WTC11 (cell line): Measurements from ENCODE around the gene PIK3C3. TPM values are rescaled to one million over a fixed set of nuclear protein-coding genes. Genes with fewer than 3 reads are reported as not detected.

Experiments used
- ATAC-seq: fragments of 200-7000 bp; cut with Tn5 transposase; 2 replicates; pipeline ENCODE4 v1.10.0; 2021; ENCODE audit warnings: mild to moderate bottlenecking, moderate library complexity
- CTCF ChIA-PET: fragments of 300-600 bp; sonication (Branson Sonifier 250); formaldehyde crosslinking; loops from one replicate; lab custom pipeline; 2021; ENCODE audit warnings: antibody characterized with exemption; lab: Charles Lee
- POLR2A ChIA-PET: fragments of 350-600 bp; sonication (Branson Sonifier 250); formaldehyde crosslinking; loops from one replicate; lab custom pipeline; 2021; ENCODE audit warnings: antibody characterized with exemption; lab: Charles Lee
- DNase-seq: peaks from one replicate; pipeline ENCODE4 v3.0.0; 2021; ENCODE audit warnings: low spot score
- H3K27ac Mint-ChIP-seq: 2 replicates; pipeline ENCODE4 v1.8.0; 2021; ENCODE audit warnings: mixed read lengths
- H3K27me3 Mint-ChIP-seq: 2 replicates; pipeline ENCODE4 v1.8.0; 2021; ENCODE audit warnings: low read depth, mild to moderate bottlenecking, moderate library complexity, mixed read lengths
- H3K36me3 Mint-ChIP-seq: 2 replicates; pipeline ENCODE4 v1.8.0; 2021; ENCODE audit warnings: mixed read lengths
- H3K4me1 Mint-ChIP-seq: 2 replicates; pipeline ENCODE4 v1.8.0; 2022; ENCODE audit warnings: mixed read lengths
- H3K4me3 Mint-ChIP-seq: 2 replicates; pipeline ENCODE4 v1.8.0; 2021; ENCODE audit warnings: mild to moderate bottlenecking, moderate library complexity, mixed read lengths
- H3K9me3 Mint-ChIP-seq: 2 replicates; pipeline ENCODE4 v1.8.0; 2021; ENCODE audit warnings: mixed read lengths
- AFF4 ChIP-seq: sonication (generic); formaldehyde crosslinking; IDR thresholded peaks from 2 replicates; pipeline ENCODE4 v1.8.1; 2023; ENCODE audit warnings: mild to moderate bottlenecking, missing genetic modification reagents, borderline replicate concordance
- ATF1 ChIP-seq: sonication (generic); formaldehyde crosslinking; IDR thresholded peaks from 2 replicates; pipeline ENCODE4 v1.8.1; 2023; ENCODE audit warnings: mild to moderate bottlenecking, moderate library complexity, missing genetic modification reagents
- ATF2 ChIP-seq: sonication (generic); formaldehyde crosslinking; IDR thresholded peaks from 2 replicates; pipeline ENCODE4 v1.8.1; 2022; ENCODE audit warnings: low read depth, missing genetic modification reagents, borderline replicate concordance
- CREB1 ChIP-seq: sonication (generic); formaldehyde crosslinking; IDR thresholded peaks from 2 replicates; pipeline ENCODE4 v1.8.0; 2023; ENCODE audit warnings: mild to moderate bottlenecking, missing genetic modification reagents
- E2F1 ChIP-seq: sonication (generic); formaldehyde crosslinking; IDR thresholded peaks from 2 replicates; pipeline ENCODE4 v1.8.0; 2022; ENCODE audit warnings: mild to moderate bottlenecking, missing genetic modification reagents
- FOXK1 ChIP-seq: sonication (generic); formaldehyde crosslinking; IDR thresholded peaks from 2 replicates; pipeline ENCODE4 v1.8.0; 2022; ENCODE audit warnings: mild to moderate bottlenecking, moderate library complexity, missing genetic modification reagents
- GTF2I ChIP-seq: fragments of 250-450 bp; sonication (Bioruptor Pico); conservative IDR thresholded peaks from 2 replicates; pipeline ENCODE4 v1.4.0; 2021; ENCODE audit warnings: mild to moderate bottlenecking
- HMGA2 ChIP-seq: fragments of 250-450 bp; sonication (Bioruptor Pico); IDR thresholded peaks from 2 replicates; pipeline ENCODE4 v1.4.0; 2021; ENCODE audit warnings: mild to moderate bottlenecking, moderate library complexity
- PRDM15 ChIP-seq: sonication (generic); formaldehyde crosslinking; IDR thresholded peaks from 2 replicates; pipeline ENCODE4 v1.8.0; 2022; ENCODE audit warnings: missing genetic modification reagents
- RELA ChIP-seq: sonication (generic); formaldehyde crosslinking; IDR thresholded peaks from 2 replicates; pipeline ENCODE4 v1.8.1; 2022; ENCODE audit warnings: missing genetic modification reagents, mild to moderate bottlenecking, borderline replicate concordance
- RORB ChIP-seq: fragments of 250-450 bp; sonication (Bioruptor Pico); IDR thresholded peaks from 2 replicates; pipeline ENCODE4 v1.9.0; 2021; ENCODE audit warnings: mild to moderate bottlenecking
- SMAD3 ChIP-seq: sonication (generic); formaldehyde crosslinking; IDR thresholded peaks from 2 replicates; pipeline ENCODE4 v1.8.0; 2022; ENCODE audit warnings: missing genetic modification reagents, mild to moderate bottlenecking, borderline replicate concordance
- TP53 ChIP-seq: sonication (generic); formaldehyde crosslinking; IDR thresholded peaks from 2 replicates; pipeline ENCODE4 v1.8.1; 2023; ENCODE audit warnings: mild to moderate bottlenecking, missing genetic modification reagents
- USF1 ChIP-seq: sonication (generic); formaldehyde crosslinking; IDR thresholded peaks from 2 replicates; pipeline ENCODE4 v1.8.0; 2022; ENCODE audit warnings: mild to moderate bottlenecking, missing genetic modification reagents
- ZBTB43 ChIP-seq: sonication (generic); formaldehyde crosslinking; IDR thresholded peaks from 2 replicates; pipeline ENCODE4 v1.8.1; 2023; ENCODE audit warnings: mild to moderate bottlenecking, missing genetic modification reagents
- ZMAT4 ChIP-seq: fragments of 250-450 bp; sonication (Bioruptor Pico); IDR thresholded peaks from 2 replicates; pipeline ENCODE4 v1.9.0; 2021; ENCODE audit warnings: mild to moderate bottlenecking
- ZNF232 ChIP-seq: sonication (generic); formaldehyde crosslinking; IDR thresholded peaks from 2 replicates; pipeline ENCODE4 v1.8.0; 2022; ENCODE audit warnings: mild to moderate bottlenecking, missing genetic modification reagents
- ZNF281 ChIP-seq: sonication (generic); formaldehyde crosslinking; IDR thresholded peaks from 2 replicates; pipeline ENCODE4 v1.8.0; 2023; ENCODE audit warnings: mild to moderate bottlenecking, missing genetic modification reagents
- ZNF317 ChIP-seq: sonication (generic); formaldehyde crosslinking; IDR thresholded peaks from 2 replicates; pipeline ENCODE4 v1.8.1; 2023; ENCODE audit warnings: low read depth, mild to moderate bottlenecking, moderate library complexity, missing genetic modification reagents, borderline replicate concordance
- total RNA-seq: library from RNA; stranded (reverse); gene quantifications from 3 replicates; pipeline ENCODE4 v1.2.3, GENCODE V29; 2021

PIK3C3 gene
- total RNA-seq, 1 experiment from 2014 or later = 40.4 TPM

GRCh38 chr18:42033137-42033810 lies 78.2 kb downstream of the PIK3C3 start:
- H3K9me3 Mint-ChIP-seq = no peaks in the 10 kb centered on the region
- H3K36me3 Mint-ChIP-seq = peaks cover 19% of the 10 kb centered on the region
- no peak overlapping the region for H3K4me3 Mint-ChIP-seq
- ChIA-PET CTCF (interaction anchor here (0.6 kb wide), 1 partner anchor 20 kb away, joined by 3 read pairs; no protein-coding TSS in a partner anchor), POLR2A (no interaction called here)
- no peak for ATAC-seq
- TF ChIP-seq USF1 (CRISPR knock-in tag) (no peak), ZNF232 (no peak), RELA (CRISPR knock-in tag) (no peak), CREB1 (no peak), RORB (CRISPR knock-in tag) (no peak), ZNF317 (CRISPR knock-in tag) (no peak), ZNF281 (CRISPR knock-in tag) (no peak), ZMAT4 (CRISPR knock-in tag) (no peak), ATF2 (CRISPR knock-in tag) (no peak), E2F1 (CRISPR knock-in tag) (no peak), ZBTB43 (CRISPR knock-in tag) (no peak), PRDM15 (CRISPR knock-in tag) (no peak), HMGA2 (CRISPR knock-in tag) (no peak), SMAD3 (CRISPR knock-in tag) (no peak), GTF2I (CRISPR knock-in tag) (no peak), AFF4 (no peak), ATF1 (CRISPR knock-in tag) (no peak), TP53 (CRISPR knock-in tag) (no peak), FOXK1 (no peak)
- no peaks in the 10 kb centered on the region for H3K27me3 Mint-ChIP-seq
- H3K27ac Mint-ChIP-seq = no peak overlapping the region
- no peaks in the 10 kb centered on the region for H3K4me1 Mint-ChIP-seq
- DNase-seq = no peak
